ENCODE results near the gene CPVL.

CPVL gene

DNA sequence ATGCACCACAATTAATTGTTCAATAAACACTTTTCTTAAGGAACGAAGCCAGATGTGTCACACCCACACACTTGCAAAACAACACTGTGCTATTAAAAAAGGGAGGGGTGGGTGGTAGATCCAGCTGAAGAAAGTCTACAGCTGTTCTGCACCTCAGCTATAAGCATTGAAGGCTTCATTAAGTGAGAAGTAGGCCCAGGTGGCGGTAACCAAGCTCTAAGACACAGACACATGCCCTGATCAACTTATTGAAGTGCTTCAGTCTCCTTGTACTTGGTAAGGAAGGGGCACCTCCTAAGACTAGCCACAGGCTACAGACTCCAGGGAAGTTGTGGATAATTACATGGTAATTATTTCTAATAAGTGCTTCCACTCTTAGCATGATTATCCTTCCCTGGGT, 4.5 kb upstream of the CPVL start:
- DNase-seq: no peak

DNA sequence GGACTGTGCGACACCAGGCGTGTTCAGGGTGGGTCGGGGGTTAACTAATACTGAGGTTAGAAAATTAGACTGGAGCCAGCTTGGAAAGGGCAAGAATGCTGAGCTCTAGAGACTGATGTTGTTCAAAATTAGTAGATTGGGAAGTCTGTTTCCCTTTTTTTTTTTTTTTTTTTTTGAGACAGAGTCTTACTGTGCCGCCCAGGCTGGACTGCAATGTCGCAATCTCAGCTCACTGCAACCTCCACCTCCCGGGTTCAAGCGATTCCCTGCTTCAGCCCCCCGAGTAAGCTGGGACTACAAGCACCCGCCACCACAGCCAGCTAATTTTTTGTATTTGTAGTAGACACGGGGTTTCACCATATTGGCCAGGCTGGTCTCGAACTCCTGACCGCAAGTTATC, 2.7 kb upstream of the CPVL start:
- DNase-seq: no peak

DNA sequence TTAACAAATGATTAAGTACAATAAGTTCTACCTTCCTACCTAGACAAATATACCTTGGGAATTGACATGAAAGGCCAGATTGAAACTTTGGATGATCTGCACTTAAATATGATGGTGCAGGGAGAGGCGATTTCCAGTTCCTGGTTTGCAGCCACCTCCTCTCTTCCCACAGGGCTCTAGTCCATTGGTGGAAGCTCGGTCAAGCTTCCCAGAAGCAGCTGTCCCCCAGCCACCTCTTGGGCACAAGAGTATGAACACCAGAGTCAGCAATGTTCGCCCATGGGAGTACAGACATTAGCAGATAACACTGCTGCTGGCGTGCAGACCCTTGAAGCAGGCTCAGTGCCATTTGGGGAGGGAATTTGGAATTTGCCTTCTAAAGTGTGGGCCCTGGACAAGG, 1.5 kb upstream of the CPVL start:
- DNase-seq: no peak

DNA sequence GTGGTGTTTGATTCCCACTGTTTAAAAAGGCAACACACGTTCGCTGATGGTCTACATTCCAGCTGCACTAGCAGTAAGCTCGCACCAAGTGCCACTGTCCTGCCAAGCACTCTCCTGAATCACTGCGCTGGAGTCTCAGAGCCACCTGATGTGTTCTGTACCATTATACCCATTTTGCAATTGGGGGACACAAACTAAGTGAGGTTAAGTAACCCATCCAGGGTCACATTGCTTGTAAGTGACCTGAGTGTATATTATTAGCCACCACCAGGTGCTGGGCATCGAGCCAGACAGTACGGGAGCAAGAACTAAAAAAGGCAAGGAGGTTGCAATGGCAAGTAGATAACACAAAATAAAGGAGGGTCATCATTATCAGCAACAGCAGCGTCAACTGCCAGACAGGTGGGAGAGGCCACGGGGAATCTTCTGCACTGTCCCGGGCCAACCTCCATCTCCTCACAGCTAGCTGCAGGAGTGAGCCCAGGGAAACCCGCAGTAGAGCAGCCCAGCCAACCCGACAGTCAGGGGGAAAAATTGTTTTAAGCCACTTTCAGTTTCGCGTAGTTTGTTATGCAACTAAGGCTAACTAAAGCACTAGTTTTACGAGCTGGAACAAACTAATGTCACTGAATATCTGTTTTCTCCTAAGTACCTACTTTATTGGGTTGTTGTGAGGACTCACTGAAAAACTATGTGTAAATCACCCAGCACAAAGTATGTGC, 712 bp upstream of the CPVL start:
- peak; percentile 78 for DNase-seq

DNA sequence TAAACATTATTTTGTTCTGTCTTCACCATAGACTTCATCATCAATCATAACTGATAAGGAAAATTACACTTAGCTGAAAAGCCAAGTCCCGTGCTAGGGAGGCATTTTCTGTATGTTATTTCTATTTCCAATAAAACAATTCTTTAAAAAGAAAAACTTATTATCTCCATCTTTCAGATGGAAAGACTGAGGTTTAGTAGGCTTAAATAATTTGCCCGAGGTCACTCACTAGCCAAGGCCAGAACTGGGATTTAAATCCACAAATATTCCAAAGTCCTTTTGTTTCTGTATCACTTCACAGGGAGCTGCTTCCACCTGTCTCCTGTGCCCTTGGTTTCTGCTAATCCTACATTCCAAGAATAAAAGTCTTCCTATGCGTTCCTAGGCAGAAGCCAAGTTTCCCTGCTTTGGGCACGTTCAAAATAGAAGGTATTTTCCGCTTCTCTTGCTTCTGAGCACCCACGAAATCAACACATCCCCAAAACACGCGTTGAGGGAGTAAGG, 732 bp downstream of the CPVL start:
- no peak for DNase-seq

DNA sequence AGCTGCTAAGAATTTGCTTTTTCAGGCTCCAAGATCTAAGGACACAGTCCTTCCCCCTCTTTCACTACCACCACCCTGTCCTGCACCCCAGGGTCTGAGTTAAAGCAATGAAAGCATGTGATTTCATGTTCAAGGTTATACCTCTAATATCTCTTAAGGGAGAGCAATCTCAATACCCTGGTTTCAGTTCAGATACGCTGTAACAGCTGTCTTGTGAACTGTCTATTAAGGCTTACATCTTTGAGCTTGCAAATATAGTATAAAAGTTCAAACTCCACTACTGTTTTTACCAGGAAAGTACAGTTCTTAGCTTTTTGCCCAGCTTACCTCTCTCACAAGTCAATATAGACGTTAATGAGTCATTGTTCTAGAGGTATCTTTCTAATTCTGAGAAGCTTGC, 2.6 kb downstream of the CPVL start:
- no peak for DNase-seq

DNA sequence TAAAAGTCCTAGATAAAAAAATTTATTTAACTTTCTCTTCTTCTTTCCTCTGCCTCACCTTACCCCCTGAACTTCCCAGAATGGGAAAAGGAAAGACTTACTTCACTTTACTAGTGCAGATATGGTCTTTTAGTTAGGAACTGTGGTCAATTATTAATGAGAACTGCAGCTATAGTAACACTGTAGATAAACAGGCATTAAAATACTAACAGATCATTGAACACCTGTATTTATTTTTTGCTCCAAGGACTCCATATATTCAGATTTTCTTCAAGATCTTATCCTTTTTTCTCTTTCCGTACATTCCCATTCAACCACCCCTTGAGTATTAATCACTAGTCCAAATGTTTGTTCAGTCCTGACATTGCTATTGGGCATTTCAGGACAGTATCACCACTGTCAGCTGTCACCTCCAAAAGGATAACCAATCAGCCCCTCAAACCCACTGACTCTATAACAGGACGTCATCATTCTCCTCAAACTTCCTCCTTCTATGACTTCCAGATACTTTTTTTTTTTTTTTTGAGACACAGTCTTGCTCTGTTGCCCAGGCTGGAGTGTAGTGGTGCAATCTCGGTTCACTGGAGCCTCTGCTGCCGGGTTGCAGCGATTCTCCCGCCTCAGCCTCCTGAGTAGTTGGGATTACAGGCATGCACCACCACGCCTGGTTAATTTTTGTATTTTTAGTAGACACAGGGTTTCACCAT, 4.2 kb downstream of the CPVL start:
- DNase-seq: no peak

DNA sequence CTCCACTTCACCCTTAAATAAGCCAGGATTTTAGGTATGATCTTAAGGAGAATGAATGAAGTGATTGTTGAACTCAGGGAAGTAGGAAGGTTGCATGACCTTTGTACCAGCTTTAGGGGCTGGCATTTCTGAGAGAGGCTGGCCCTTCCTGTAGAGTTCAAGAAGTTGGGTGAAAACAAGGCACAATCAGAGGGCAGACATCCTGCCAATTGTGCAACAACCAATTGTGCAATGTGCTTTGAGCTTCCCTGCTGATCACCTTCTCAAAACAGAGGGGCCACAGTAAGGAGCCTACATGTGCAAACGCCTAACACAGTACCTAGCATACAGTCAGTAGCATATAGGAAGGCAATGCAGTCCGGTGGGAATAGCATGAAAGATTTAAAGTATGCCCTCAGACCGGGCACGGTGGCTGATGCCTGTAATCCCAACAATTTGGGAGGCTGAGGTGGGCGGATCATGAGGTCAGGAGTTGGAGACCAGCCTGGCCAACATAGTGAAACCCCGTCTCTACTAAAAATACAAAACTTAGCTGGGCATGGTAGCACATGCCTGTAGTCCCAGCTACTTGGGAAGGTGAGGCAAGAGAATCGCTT, 5.4 kb downstream of the CPVL start:
- DNase-seq: no peak

DNA sequence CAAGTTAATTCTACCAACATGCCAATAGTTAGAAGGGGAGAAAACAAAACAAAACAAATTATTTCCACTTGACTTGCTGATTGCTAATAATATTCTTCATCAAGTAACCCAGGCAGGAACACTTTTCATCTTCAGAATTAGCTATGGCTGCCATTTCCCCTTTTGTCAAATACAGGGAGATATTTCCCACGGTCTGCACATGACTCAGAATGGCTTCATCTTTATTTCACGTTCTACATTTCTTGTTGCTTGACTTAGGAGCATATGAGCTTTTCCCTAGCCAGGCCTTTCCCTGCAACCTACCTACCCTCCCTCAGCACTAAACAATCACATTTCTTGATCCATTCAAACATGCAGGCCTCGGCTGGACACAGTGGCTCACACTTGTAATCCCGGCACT, 6.5 kb downstream of the CPVL start:
- no peak for DNase-seq

DNA sequence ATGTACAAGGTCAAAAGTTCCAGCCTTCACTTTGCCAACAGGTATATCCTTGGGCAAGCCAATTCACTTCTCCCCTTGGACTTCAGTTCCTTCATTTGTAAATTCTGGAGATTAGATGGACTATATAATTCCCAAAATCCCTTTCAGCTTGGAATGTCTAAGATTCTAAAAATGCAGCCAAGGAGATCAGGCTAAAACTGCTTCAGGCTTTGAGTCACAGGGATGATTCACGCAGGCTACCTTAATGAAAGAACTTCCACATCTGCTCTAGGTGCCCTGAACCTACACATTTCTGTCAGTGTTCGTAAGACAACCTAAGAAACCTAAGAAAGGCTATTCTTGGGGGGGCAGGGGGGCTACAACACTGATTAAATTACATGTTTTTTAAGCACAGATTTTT, 7.1 kb downstream of the CPVL start:
- no peak for DNase-seq

DNA sequence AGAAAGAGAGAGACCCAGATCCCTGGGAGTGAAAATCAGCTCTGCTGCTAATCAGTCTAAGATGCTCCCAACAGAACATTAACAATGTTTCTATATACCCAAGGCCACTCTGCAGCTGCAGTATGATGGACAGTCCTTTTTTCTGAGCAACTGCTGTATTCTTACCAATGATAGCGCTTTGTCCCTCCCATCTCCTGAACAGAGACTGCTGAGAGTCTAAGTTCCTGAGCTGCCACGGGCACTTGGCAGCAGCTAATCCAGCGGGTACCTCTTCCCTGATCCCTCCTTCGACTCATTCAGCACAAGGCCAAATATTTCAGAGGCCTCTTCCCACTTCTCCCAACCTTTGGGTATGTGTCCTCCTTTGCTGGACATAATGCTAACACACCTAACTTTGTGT, 7.7 kb downstream of the CPVL start:
- DNase-seq: no peak

DNA sequence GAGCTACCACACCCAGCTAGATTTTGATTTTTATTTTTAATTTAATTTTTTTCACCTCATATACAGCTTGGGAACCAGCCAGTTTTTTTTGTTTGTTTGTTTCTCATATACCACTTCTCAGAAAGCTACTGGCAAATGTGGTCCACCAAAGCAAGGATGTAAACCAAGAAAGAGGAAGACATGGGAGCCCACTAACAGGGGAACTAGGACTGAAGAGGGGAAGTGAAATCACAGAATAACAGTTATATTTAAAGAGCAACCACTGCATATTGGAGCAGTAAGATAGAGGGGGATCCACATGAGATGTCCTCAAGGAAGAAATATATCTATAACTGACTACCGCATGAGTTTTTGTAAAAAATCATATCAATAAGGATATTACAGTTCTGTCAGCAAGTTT, 10.5 kb downstream of the CPVL start:
- DNase-seq: no peak

DNA sequence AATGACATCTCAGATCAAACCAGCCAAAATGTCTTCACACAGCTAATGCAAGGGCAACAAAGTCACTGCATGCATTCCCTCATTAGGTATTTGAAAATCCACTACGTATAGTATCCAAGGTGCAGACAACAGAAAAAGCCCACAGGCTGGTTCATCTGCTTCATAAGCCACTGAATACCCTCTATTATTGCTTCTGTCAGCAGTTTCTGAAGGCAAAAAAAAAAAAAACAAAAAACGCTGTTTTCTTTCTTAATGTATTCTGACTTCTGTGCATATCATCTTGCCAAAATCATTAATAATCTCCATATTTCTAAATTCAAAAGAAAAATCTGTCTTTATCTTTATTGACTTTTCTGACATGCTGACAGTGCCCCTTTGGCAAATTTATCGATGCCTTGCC, 13.4 kb downstream of the CPVL start:
- no peak for DNase-seq

DNA sequence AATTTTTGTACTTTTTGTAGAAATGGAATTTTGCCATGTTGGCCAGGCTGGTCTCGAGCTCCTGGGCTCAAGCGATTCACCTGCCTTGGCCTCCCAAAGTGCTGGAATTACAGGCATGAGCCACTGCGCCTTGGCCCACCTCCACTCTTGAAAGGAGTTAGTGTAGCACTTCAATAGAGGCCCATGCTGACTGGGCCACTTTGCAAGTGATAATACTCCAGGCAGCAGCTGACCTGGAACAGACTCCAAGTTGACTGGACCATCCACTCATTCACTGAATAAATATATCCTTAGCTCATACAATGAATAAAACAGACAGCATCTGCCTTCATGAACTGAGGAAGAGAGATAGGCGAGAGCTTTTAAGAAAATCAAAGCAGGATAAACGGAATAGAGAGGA, 14.7 kb downstream of the CPVL start:
- DNase-seq: no peak

DNA sequence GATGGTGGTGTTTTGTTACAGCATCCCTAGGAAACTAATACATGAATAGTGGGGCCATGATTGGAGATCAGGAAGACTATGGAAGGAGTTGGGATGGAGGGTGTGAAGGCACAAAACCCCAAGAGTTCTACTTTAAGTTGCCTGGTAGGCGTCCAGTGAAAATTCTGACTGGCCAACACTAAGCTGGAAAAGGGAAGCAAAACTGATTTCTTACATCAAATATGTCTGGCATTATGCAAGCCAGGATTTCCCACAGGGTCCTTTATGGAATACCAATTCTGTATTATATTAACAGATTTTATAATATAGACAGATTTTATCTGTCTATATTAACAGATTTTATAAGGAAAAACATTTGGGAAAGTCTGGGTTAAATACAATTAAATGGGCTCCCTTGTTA, 16.2 kb downstream of the CPVL start:
- DNase-seq: no peak

DNA sequence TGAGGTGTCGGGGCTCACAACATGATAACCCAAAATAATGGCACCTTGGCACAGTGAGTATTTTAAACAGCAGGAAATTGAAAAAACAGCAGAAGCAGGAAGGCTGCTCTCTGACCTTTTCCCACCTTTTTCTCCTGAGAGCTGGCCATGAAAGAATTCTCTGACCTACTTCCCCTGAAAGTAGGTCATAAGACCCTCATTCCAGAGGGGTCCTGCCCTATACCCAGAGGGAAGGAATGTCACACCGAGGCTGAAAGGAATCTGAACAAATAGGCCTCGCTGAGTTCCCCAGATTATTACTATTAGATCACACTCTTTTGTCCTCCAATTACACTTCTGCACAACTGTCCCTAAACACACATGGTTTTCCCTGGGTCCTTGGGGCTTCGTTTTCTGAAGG, 18.8 kb downstream of the CPVL start:
- no peak for DNase-seq

DNA sequence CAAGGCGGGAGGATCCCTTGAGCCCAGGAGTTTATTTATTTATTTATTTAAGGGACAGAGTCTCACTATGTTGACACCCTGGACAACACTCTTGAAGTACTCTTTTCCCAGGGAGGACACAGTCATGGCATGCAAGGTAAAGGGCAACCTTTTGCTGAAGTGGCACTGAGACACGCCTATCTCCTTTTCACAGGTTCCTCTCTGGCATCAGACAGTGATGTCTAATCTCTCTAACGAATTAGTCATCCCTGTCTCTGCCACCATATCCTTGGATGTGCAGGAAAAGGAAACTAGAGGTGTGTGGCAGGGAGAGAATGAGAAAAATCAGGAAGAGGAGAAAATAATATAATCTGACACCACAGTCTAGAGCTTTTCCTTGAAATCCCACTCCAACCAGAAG, 19.5 kb downstream of the CPVL start:
- no peak for DNase-seq

DNA sequence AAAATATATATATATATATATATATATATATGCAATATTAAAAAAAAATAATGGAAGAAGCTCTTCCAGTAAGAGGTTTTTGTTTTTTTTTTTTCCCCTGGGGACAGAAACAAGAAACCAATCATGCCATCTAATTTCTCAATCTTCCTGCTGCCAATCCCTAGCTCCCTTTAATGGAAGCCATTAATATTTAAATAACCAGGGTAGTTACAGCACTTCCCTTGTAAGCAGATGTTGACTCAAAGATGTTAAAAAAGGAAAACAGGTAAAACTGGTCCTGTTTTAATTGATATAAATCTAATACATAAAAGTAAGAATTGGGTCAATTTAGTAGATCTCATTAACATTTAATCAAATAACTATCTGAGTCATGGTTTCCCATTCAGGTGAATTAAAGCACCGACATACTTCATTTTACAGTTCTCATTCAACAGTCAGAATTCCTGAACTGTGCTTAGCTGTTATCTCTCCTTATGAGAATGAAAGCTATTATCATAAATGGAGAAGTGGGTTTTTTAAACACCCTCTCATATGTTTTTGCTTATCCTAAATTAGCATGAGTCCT, 22.6 kb downstream of the CPVL start:
- DNase-seq: peak; percentile 49

DNA sequence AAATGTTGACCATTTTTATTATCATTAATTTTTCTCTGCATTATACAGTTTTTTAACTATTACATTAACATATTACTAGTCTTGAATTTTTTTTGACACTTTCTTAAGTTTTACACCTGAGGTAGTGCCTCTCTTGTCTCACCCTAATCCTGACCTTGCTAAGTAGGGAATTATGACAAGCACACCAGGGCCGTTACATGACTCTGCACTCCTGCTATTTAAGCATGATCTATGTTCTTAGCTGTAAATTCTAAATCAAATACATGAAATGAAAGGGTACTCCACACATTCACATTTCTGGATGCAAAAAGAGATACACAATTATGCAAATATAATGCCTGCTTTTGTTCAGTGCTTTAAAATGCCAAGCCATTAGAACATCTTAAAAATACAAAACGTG, 23.6 kb downstream of the CPVL start:
- DNase-seq: no peak

DNA sequence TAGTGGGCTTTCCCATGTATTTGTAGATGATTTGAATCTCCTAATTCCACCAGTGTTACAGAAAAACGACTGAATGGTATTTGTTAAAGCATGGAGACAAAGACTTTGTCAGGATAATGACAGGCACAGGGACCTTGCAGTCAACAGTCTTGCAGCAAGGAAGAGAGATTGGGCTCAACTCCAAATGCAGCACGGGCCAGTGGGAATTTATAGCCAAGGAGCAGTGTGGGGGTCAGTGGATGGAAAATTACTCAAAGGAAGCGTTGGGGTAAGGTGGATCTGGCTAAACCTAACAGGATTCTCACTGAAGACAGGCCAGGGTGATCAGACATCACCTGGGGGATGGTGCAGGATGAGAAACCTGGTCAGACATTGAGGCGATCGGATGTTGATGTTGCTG, 24.3 kb downstream of the CPVL start:
- no peak for DNase-seq

DNA sequence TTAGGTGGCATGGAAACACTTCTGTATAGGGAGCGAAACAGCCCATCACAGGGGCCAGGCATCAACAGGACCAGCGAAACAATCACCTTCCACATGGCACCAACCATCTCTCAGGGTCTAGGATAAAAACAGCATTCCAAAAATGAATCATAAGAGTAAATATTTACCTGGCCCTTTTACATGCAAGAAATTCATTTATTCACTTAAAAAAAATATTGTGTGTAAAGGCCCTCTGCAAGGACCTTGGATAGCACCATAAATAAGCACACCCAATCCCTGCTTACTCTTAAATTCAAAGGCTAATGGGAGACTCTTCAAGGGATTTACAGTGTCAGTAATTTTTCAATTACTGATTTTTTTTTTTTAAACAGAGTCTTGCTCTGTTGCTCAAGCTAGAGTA, 25.4 kb downstream of the CPVL start:
- DNase-seq: no peak

DNA sequence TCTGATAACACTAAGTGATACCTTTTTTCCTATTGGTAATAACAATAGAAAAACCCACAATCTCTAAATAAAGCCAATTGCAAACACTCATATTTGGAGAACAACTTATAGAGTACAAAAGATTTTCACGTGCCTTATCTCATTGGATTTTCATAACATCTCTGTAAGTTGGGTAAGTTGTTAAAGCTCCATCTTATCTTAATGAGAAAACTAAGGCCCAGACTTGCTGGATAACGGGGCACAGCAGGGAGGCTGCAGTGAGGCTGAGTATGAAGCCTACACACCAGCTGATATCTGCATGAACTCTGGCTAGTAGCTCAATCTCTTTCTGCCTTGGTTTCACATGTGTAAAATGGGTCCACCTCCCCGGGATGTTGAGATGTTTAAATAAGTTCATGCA, 26.8 kb downstream of the CPVL start:
- no peak for DNase-seq

DNA sequence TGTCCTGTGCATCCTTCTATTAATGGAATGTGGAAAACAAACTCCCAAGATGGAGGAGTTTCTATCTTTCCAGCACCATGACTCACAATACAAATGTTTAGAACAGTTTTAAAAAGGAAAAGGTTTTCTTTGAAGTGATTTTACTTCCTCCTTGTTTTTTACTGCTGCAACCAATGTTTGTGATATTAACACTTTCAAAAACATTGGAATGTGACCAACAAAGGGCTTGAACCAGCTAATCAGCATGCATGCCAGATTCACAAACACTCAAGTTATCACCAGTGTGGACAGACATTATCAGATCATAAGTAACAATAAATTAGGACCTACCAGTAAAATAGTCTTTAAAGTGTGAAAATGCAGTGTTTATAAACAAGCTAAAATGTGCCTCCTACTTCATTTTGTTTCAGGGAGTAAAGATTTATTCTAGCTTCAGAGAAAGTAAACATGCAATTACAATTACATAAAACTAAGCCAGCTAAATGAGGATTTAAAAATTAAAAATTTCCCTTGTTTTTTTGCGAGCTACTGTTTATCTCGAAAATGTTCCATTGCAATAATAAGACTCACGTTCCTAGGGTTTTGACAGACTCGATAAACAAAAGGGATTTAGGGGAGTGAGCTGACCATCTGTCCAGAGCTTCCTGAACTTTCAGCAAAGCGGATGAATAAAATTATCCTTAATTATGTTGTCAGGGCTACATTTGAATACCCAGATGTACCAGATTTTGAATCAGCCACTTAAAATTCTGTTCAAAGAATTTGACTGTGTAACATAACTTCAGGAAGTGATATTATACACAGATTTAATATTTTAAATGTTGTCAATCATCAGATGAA, 29.8 kb downstream of the CPVL start:
- peak; percentile 89 for DNase-seq
